Natural killer cell treated with Interleukin-12 subunit alpha and Interleukin-12 subunit beta and Interleukin-15 and Interleukin-18, amount 100 ng/mL, for 72 hours (primary cell): Measurements from ENCODE around the gene DEFB118. TPM values are rescaled to one million over a fixed set of nuclear protein-coding genes. Genes with fewer than 3 reads are reported as not detected.

Experiments
- ATAC-seq, 2 donors: fragments of 150-1000 bp; cut with Tn5 transposase in 1 of 2; sonication (Bioruptor Pico), chemical (Tn5 transposase) in 1 of 2; 2 replicates each; pipeline ENCODE4 v1.10.0; 2021
- DNase-seq: peaks from one replicate; pipeline ENCODE4 v3.0.0; 2022; ENCODE audit warnings: low spot score
- H3K27ac Mint-ChIP-seq, 2 donors: 1 replicate in 1 of 2; 2 replicates in 1 of 2; pipeline ENCODE4 v1.8.0; 2022; ENCODE audit warnings: mixed read lengths in 2 of 2, mild to moderate bottlenecking in 1 of 2, moderate library complexity in 1 of 2
- H3K27me3 Mint-ChIP-seq, 2 donors: 1 replicate in 1 of 2; 2 replicates in 1 of 2; pipeline ENCODE4 v1.8.0; 2022; ENCODE audit warnings: mixed read lengths in 2 of 2
- H3K36me3 Mint-ChIP-seq: one replicate; pipeline ENCODE4 v1.8.0; 2022; ENCODE audit warnings: mixed read lengths
- H3K4me1 Mint-ChIP-seq, 2 donors: 1 replicate in 1 of 2; 2 replicates in 1 of 2; pipeline ENCODE4 v1.8.0; 2022; ENCODE audit warnings: low read depth in 2 of 2, mixed read lengths in 2 of 2, mild to moderate bottlenecking in 1 of 2
- H3K4me3 Mint-ChIP-seq: one replicate; pipeline ENCODE4 v1.8.0; 2022; ENCODE audit warnings: mixed read lengths
- H3K9me3 Mint-ChIP-seq: 2 replicates; pipeline ENCODE4 v1.8.0; 2022; ENCODE audit warnings: mixed read lengths
- total RNA-seq, 2 donors: library from RNA; stranded (reverse); gene quantifications; one replicate each; pipeline ENCODE4 v1.2.3, GENCODE V29; 2022

The DEFB118 gene
- total RNA-seq, 2 donors from 2014 or later = not detected

DNA sequence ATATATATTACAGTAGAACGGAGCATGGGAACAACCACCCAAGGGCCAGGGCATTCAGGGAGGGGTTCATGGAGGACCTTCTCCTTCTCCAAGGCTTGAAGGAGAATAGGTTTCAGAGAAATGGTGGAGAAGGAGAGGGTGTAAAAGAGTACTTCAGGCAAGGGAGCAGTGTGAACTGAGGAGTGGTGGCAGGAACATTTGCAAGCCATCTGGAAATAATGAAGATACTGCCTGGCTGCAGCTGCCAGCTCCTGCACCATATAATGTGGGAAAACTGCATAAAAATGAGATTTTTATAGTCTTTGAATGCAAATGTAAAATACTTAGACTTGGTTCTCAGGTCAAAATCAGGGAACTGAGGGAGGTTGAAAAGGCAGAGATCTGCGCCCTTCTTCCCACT lies 47.3 kb downstream of the DEFB118 start:
- Mint-ChIP-seq H3K27me3 (peaks cover 10 to 35% of the 10 kb centered on the region in 2 donors), H3K4me1 (no peaks in the 10 kb centered on the region), H3K36me3 (no peaks in the 10 kb centered on the region), H3K4me3 (no peak overlapping the region), H3K9me3 (no peaks in the 10 kb centered on the region), H3K27ac (no peak overlapping the region)
- DNase-seq = no peak
- no peak for ATAC-seq

DNA sequence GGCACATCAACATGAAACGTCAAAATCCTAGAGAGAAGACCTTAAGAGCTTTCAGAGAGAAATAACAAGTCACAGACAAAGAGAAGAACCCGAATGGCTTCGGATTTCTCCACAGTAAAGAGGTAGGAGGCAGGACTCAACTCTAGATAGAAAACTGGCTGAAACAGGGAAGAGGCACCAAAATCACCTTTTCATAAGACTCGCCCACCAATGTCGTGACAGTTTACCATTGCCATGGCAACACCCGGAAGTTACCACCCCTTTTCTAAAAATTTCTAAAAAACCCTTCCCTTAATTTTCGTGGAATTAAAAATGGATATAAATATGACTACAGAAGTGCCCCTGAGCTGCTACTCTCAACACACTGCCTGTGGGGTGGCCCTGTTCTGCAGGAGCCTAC lies 49.9 kb downstream of the DEFB118 start:
- Mint-ChIP-seq H3K4me1 (no peaks in the 10 kb centered on the region), H3K27ac (no peak overlapping the region)
- no peak for DNase-seq

More for the DNA sequence above, 49.9 kb downstream of the DEFB118 start:
- Mint-ChIP-seq H3K36me3 (no peaks in the 10 kb centered on the region), H3K9me3 (no peaks in the 10 kb centered on the region), H3K27me3 (peaks cover 14 to 37% of the 10 kb centered on the region in 2 donors), H3K4me3 (no peak overlapping the region)
- no peak for ATAC-seq

Other genes starting within 250 kb of the DEFB118 start
- gene DEFB115, start 110.9 kb upstream of the DEFB118 start, total RNA-seq = not detected
- not detected for gene DEFB116, start 60.0 kb upstream of the DEFB118 start, total RNA-seq
- gene DEFB119, start 22.0 kb downstream of the DEFB118 start, total RNA-seq = not detected
- gene DEFB121, start 37.6 kb downstream of the DEFB118 start, total RNA-seq = not detected
- not detected for gene DEFB123, start 72.0 kb downstream of the DEFB118 start, total RNA-seq
- not detected for gene DEFB124, start 106.5 kb downstream of the DEFB118 start, total RNA-seq
- gene REM1, start 106.7 kb downstream of the DEFB118 start, total RNA-seq = not detected
- gene HM13, start 145.8 kb downstream of the DEFB118 start, total RNA-seq = 100 to 1,000 TPM; 233 to 257 TPM
- 1 to 10 TPM in 1 of 2 donors, under 1 TPM in 1; 0.52 to 1.4 TPM for gene ID1, start 236.7 kb downstream of the DEFB118 start, total RNA-seq